Stimulated activated memory B cell treated with anti-CD40 and anti-IgM and Interleukin-4, amounts not matched to agents 10 μg/mL and 1 μg/mL and 100 μg/mL, for 72 hours (primary cell): ENCODE measurements around the gene SLC7A1.

ENCODE experiments used
- ATAC-seq: fragments of 150-1000 bp; cut with Tn5 transposase; 2 replicates; pipeline ENCODE4 v1.10.0; 2021
- H3K27ac Mint-ChIP-seq: one replicate; pipeline ENCODE4 v1.8.0; 2022; ENCODE audit warnings: mild to moderate bottlenecking, mixed read lengths
- H3K27me3 Mint-ChIP-seq: one replicate; pipeline ENCODE4 v1.8.0; 2022; ENCODE audit warnings: mixed read lengths
- H3K36me3 Mint-ChIP-seq: one replicate; pipeline ENCODE4 v1.8.0; 2022; ENCODE audit warnings: mixed read lengths
- H3K4me1 Mint-ChIP-seq: one replicate; pipeline ENCODE4 v1.8.0; 2022; ENCODE audit warnings: mixed read lengths
- H3K4me3 Mint-ChIP-seq: one replicate; pipeline ENCODE4 v1.8.0; 2022; ENCODE audit warnings: mild to moderate bottlenecking, moderate library complexity, mixed read lengths
- H3K9me3 Mint-ChIP-seq: one replicate; pipeline ENCODE4 v1.8.0; 2022; ENCODE audit warnings: mixed read lengths

The SLC7A1 gene

GRCh38 chr13:29594303-29594709 lies 1.2 kb downstream of the SLC7A1 start:
- Mint-ChIP-seq H3K27ac (peak overlapping the region; percentile 87), H3K27me3 (no peaks in the 10 kb centered on the region), H3K4me3 (peak overlapping the region; percentile 91), H3K4me1 (peaks cover 58% of the 10 kb centered on the region), H3K9me3 (no peaks in the 10 kb centered on the region), H3K36me3 (peaks cover 11% of the 10 kb centered on the region)
- ATAC-seq: peak; percentile 66

GRCh38 chr13:29593605-29594297 lies 1.7 kb downstream of the SLC7A1 start:
- Mint-ChIP-seq H3K27me3 (no peaks in the 10 kb centered on the region), H3K27ac (peak overlapping the region; percentile 87), H3K36me3 (peaks cover 11% of the 10 kb centered on the region), H3K9me3 (no peaks in the 10 kb centered on the region), H3K4me1 (peaks cover 59% of the 10 kb centered on the region), H3K4me3 (peak overlapping the region; percentile 91)
- ATAC-seq: no peak

- Mint-ChIP-seq H3K9me3 (no peaks in the 10 kb centered on the region), H3K4me1 (peaks cover 77% of the 10 kb centered on the region), H3K4me3 (no peak overlapping the region), H3K27ac (no peak overlapping the region), H3K36me3 (peaks cover 29% of the 10 kb centered on the region), H3K27me3 (no peaks in the 10 kb centered on the region)
- no peak for ATAC-seq
Observed at GRCh38 chr13:29591310-29591709, 4.2 kb downstream of the SLC7A1 start.

GRCh38 chr13:29589967-29590366 lies 5.5 kb downstream of the SLC7A1 start:
- ATAC-seq: no peak
- Mint-ChIP-seq H3K4me3 (no peak overlapping the region), H3K4me1 (peaks cover 74% of the 10 kb centered on the region), H3K36me3 (peaks cover 29% of the 10 kb centered on the region), H3K27me3 (no peaks in the 10 kb centered on the region), H3K9me3 (no peaks in the 10 kb centered on the region), H3K27ac (no peak overlapping the region)

GRCh38 chr13:29589234-29589633 lies 6.3 kb downstream of the SLC7A1 start:
- H3K36me3 Mint-ChIP-seq: peaks cover 29% of the 10 kb centered on the region
- no peaks in the 10 kb centered on the region for H3K27me3 Mint-ChIP-seq
- no peak overlapping the region for H3K27ac Mint-ChIP-seq
- H3K4me1 Mint-ChIP-seq: peaks cover 76% of the 10 kb centered on the region
- H3K9me3 Mint-ChIP-seq: no peaks in the 10 kb centered on the region
- H3K4me3 Mint-ChIP-seq: no peak overlapping the region
- no peak for ATAC-seq

GRCh38 chr13:29587645-29588044 lies 7.8 kb downstream of the SLC7A1 start:
- Mint-ChIP-seq H3K4me3 (no peak overlapping the region), H3K36me3 (peaks cover 29% of the 10 kb centered on the region), H3K4me1 (peaks cover 71% of the 10 kb centered on the region), H3K27me3 (no peaks in the 10 kb centered on the region), H3K9me3 (no peaks in the 10 kb centered on the region), H3K27ac (peak overlapping the region; percentile 16)
- ATAC-seq: no peak

GRCh38 chr13:29583073-29583785 lies 12.3 kb downstream of the SLC7A1 start:
- peaks cover 66% of the 10 kb centered on the region for H3K4me1 Mint-ChIP-seq
- no peak overlapping the region for H3K4me3 Mint-ChIP-seq
- no peak overlapping the region for H3K27ac Mint-ChIP-seq

GRCh38 chr13:29582171-29582570 lies 13.3 kb downstream of the SLC7A1 start:
- no peak overlapping the region for H3K4me3 Mint-ChIP-seq
- peak overlapping the region; percentile 40 for H3K27ac Mint-ChIP-seq
- H3K27me3 Mint-ChIP-seq: no peaks in the 10 kb centered on the region
- no peaks in the 10 kb centered on the region for H3K9me3 Mint-ChIP-seq
- peaks cover 8% of the 10 kb centered on the region for H3K36me3 Mint-ChIP-seq
- H3K4me1 Mint-ChIP-seq: peaks cover 57% of the 10 kb centered on the region
- no peak for ATAC-seq

More at GRCh38 chr13:29583073-29583785, 12.3 kb downstream of the SLC7A1 start:
- ATAC-seq: no peak
- Mint-ChIP-seq H3K36me3 (peaks cover 16% of the 10 kb centered on the region), H3K9me3 (no peaks in the 10 kb centered on the region), H3K27me3 (no peaks in the 10 kb centered on the region)

- no peaks in the 10 kb centered on the region for H3K27me3 Mint-ChIP-seq
- ATAC-seq: no peak
- peaks cover 4% of the 10 kb centered on the region for H3K36me3 Mint-ChIP-seq
- H3K4me3 Mint-ChIP-seq: no peak overlapping the region
- peaks cover 54% of the 10 kb centered on the region for H3K4me1 Mint-ChIP-seq
- H3K9me3 Mint-ChIP-seq: no peaks in the 10 kb centered on the region
- no peak overlapping the region for H3K27ac Mint-ChIP-seq
Observed at GRCh38 chr13:29581666-29582065, 13.8 kb downstream of the SLC7A1 start.

GRCh38 chr13:29579094-29579493 lies 16.4 kb downstream of the SLC7A1 start:
- H3K27me3 Mint-ChIP-seq: no peaks in the 10 kb centered on the region
- H3K27ac Mint-ChIP-seq: no peak overlapping the region
- H3K9me3 Mint-ChIP-seq: no peaks in the 10 kb centered on the region
- H3K4me1 Mint-ChIP-seq: peaks cover 53% of the 10 kb centered on the region
- no peaks in the 10 kb centered on the region for H3K36me3 Mint-ChIP-seq
- H3K4me3 Mint-ChIP-seq: no peak overlapping the region
- ATAC-seq: no peak

- Mint-ChIP-seq H3K9me3 (no peaks in the 10 kb centered on the region), H3K4me1 (peaks cover 56% of the 10 kb centered on the region), H3K27me3 (no peaks in the 10 kb centered on the region), H3K4me3 (no peak overlapping the region), H3K27ac (no peak overlapping the region), H3K36me3 (no peaks in the 10 kb centered on the region)
- ATAC-seq: no peak
Observed at GRCh38 chr13:29578300-29579085, 17.0 kb downstream of the SLC7A1 start.

- Mint-ChIP-seq H3K9me3 (no peaks in the 10 kb centered on the region), H3K27ac (no peak overlapping the region), H3K27me3 (no peaks in the 10 kb centered on the region), H3K36me3 (no peaks in the 10 kb centered on the region), H3K4me3 (no peak overlapping the region), H3K4me1 (peaks cover 55% of the 10 kb centered on the region)
- no peak for ATAC-seq
Observed at GRCh38 chr13:29577136-29578051, 18.1 kb downstream of the SLC7A1 start.

GRCh38 chr13:29576581-29576980 lies 18.9 kb downstream of the SLC7A1 start:
- no peak overlapping the region for H3K27ac Mint-ChIP-seq
- no peak for ATAC-seq
- peaks cover 55% of the 10 kb centered on the region for H3K4me1 Mint-ChIP-seq
- no peaks in the 10 kb centered on the region for H3K9me3 Mint-ChIP-seq
- H3K27me3 Mint-ChIP-seq: no peaks in the 10 kb centered on the region
- H3K4me3 Mint-ChIP-seq: no peak overlapping the region
- peaks cover 7% of the 10 kb centered on the region for H3K36me3 Mint-ChIP-seq

GRCh38 chr13:29575098-29575497 lies 20.4 kb downstream of the SLC7A1 start:
- ATAC-seq: no peak
- no peak overlapping the region for H3K4me3 Mint-ChIP-seq
- no peaks in the 10 kb centered on the region for H3K27me3 Mint-ChIP-seq
- no peaks in the 10 kb centered on the region for H3K9me3 Mint-ChIP-seq
- H3K36me3 Mint-ChIP-seq: peaks cover 7% of the 10 kb centered on the region
- no peak overlapping the region for H3K27ac Mint-ChIP-seq
- H3K4me1 Mint-ChIP-seq: peaks cover 47% of the 10 kb centered on the region
